Measurements from ENCODE around the gene PAIP2B. TPM values are rescaled to one million over a fixed set of nuclear protein-coding genes. Genes with fewer than 3 reads are reported as not detected.

The PAIP2B gene
- total and polyA plus RNA-seq, 2 of the 4 experiments (the other 2 are of a cell fraction), result 0.15 to 0.18 TPM

GRCh38 chr2:71154798-71155197 is 72.1 kb downstream of the PAIP2B start:
- in situ Hi-C loops (cut with MboI; ENCODE audit: low sequenced_read_pairs), result loop anchor here (10.0 kb wide), 1 partner anchor 350 kb away; no protein-coding TSS in a partner anchor
- Histone ChIP-seq H3K4me1 (ENCODE audit: control insufficient read depth, insufficient read depth, low read length) (peaks cover 2% of the 10 kb centered on the region; the same call in 1 of the 2 replicates), H3K27me3 (ENCODE audit: control insufficient read depth, insufficient read depth, low read length) (peaks cover 8% of the 10 kb centered on the region; the same call in 1 of the 2 replicates), H2BK120ac (ENCODE audit: low read depth, low read length) (no peak overlapping the region), H3K23ac (ENCODE audit: low read depth, low read length) (no peak overlapping the region), H2AK5ac (ENCODE audit: low read depth, low read length) (no peak overlapping the region), H4K20me1 (ENCODE audit: insufficient read depth, low read length) (no peaks in the 10 kb centered on the region), H3K14ac (replicated peaks; ENCODE audit: low read depth, low read length) (no peak overlapping the region), H3K79me1 (ENCODE audit: low read depth in 1 of 2, low read length in 2 of 2) (no peaks in the 10 kb centered on the region), H2AFZ (replicated peaks; ENCODE audit: low read length, poor library complexity) (no peak overlapping the region), H3K4me3 (ENCODE audit: insufficient read depth, low read depth, low read length) (no peak overlapping the region), H4K8ac (ENCODE audit: low read depth in 2 of 2, low read length in 2 of 2) (no peak overlapping the region), H4K91ac (ENCODE audit: insufficient read depth, low read depth, low read length) (no peak overlapping the region), H3K4me2 (ENCODE audit: low read depth, low read length) (no peak overlapping the region), H3K9me1 (ENCODE audit: insufficient read depth, low read length) (no peaks in the 10 kb centered on the region), H4K5ac (ENCODE audit: low read depth, low read length) (no peak overlapping the region), H3K27ac (ENCODE audit: insufficient read depth, low read length) (no peak overlapping the region), H2BK20ac (ENCODE audit: low read depth, low read length) (no peak overlapping the region), H3K36me3 (ENCODE audit: control insufficient read depth, insufficient read depth, low read length) (peaks cover 6% of the 10 kb centered on the region), H2BK15ac (ENCODE audit: low read depth, low read length) (no peak overlapping the region), H3K4ac (ENCODE audit: low read depth, low read length) (no peak overlapping the region), H2BK5ac (ENCODE audit: low read depth, low read length, poor library complexity, severe bottlenecking) (no peak overlapping the region), H3K9me3 (ENCODE audit: control insufficient read depth, insufficient read depth, low read length) (no peaks in the 10 kb centered on the region), H3K56ac (ENCODE audit: extremely low read depth, insufficient read depth, low read length) (no peak overlapping the region), H3K9ac (ENCODE audit: low read depth, low read length) (no peak overlapping the region), H2AK9ac (replicated peaks; ENCODE audit: low read depth, low read length, poor library complexity) (peak overlapping the region; percentile 9), H3K18ac (ENCODE audit: low read depth, low read length) (no peak overlapping the region)
- DNase-seq, result no peak
- ChIA-PET CTCF (no interaction called here), POLR2A (ENCODE audit: unreplicated experiment) (interaction anchor here (1.1 kb wide), 1 partner anchor 13 kb away, joined by 3 read pairs; no protein-coding TSS in a partner anchor)
- TF ChIP-seq, protein P1, sequence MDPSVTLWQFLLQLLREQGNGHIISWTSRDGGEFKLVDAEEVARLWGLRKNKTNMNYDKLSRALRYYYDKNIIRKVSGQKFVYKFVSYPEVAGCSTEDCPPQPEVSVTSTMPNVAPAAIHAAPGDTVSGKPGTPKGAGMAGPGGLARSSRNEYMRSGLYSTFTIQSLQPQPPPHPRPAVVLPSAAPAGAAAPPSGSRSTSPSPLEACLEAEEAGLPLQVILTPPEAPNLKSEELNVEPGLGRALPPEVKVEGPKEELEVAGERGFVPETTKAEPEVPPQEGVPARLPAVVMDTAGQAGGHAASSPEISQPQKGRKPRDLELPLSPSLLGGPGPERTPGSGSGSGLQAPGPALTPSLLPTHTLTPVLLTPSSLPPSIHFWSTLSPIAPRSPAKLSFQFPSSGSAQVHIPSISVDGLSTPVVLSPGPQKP (IDR thresholded peaks at IDR 0.05; ENCODE audit: borderline replicate concordance, low read depth, low read length), result no peak
- TF ChIP-seq CTCF (conservative IDR thresholded peaks at IDR 0.05; ENCODE audit: low read depth, low read length) (no peak), NFE2L2 (IDR thresholded peaks at IDR 0.05; ENCODE audit: low read depth, low read length) (no peak), POLR2A (IDR thresholded peaks at IDR 0.05; ENCODE audit: low read depth, low read length) (no peak), SMC3 (IDR thresholded peaks at IDR 0.05; ENCODE audit: low read depth, low read length) (no peak), CHD1 (IDR thresholded peaks at IDR 0.05; ENCODE audit: low read depth, low read length) (no peak), CEBPB (IDR thresholded peaks at IDR 0.05; ENCODE audit: low read depth, low read length) (no peak), BHLHE40 (IDR thresholded peaks at IDR 0.05; ENCODE audit: low read depth, low read length) (no peak), FOS (IDR thresholded peaks at IDR 0.05; ENCODE audit: low read depth, low read length) (no peak), RCOR1 (IDR thresholded peaks at IDR 0.05; ENCODE audit: insufficient replicate concordance, low read length) (no peak), MAFK (IDR thresholded peaks at IDR 0.05; ENCODE audit: low read depth, low read length) (no peak), MXI1 (IDR thresholded peaks at IDR 0.05; ENCODE audit: borderline replicate concordance, low read depth, low read length) (no peak)
- TF ChIP-seq, protein P2, sequence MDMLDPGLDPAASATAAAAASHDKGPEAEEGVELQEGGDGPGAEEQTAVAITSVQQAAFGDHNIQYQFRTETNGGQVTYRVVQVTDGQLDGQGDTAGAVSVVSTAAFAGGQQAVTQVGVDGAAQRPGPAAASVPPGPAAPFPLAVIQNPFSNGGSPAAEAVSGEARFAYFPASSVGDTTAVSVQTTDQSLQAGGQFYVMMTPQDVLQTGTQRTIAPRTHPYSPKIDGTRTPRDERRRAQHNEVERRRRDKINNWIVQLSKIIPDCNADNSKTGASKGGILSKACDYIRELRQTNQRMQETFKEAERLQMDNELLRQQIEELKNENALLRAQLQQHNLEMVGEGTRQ (IDR thresholded peaks at IDR 0.05; ENCODE audit: low read depth, low read length), result no peak
- WGBS, 2 experiments (ENCODE audit: extremely low coverage in 2 of 2, insufficient read length in 1 of 2), result 50% methylated on average over 2 of the region's 6 CpGs; no CpG with 5 or more reads in 1 of the 2 experiments
- BruUV-seq (replicated peaks), result no TSS peak
- intact Hi-C loops (cut with micrococcal nuclease), result no loop called here
- no peak for ATAC-seq (ENCODE audit: low read depth)
- dilution Hi-C loops (cut with HindIII; ENCODE audit: low sequenced_read_pairs, unreplicated experiment), result no loop called here

Data from IMR-90 (cell line).